Measurements from ENCODE around the gene SNTG2. TPM values are rescaled to one million over a fixed set of nuclear protein-coding genes. Genes with fewer than 3 reads are reported as not detected.

SNTG2 gene
- total and polyA plus RNA-seq, 2 donors (not counting 3 experiments of a cell fraction or from before 2014, with no cell fraction given) = not detected

- FAIRE-seq (no peak), DNase-seq (ENCODE audit: low read depth, low spot score) (no peak)
- H3K79me2 ChIP-seq (ENCODE audit: control insufficient read depth, insufficient read depth, low read length) = no peaks in the 10 kb centered on the region
- H3K9me1 ChIP-seq (replicated peaks; ENCODE audit: control insufficient read depth, extremely low read depth, insufficient read depth, low read length) = no peaks in the 10 kb centered on the region
- peaks cover 4% of the 10 kb centered on the region for H3K9me3 ChIP-seq (replicated peaks; ENCODE audit: control insufficient read depth, insufficient read depth, low read length)
- H3K4me1 ChIP-seq (ENCODE audit: control insufficient read depth, extremely low read depth, insufficient read depth, low read length) = no peaks in the 10 kb centered on the region
- dilution Hi-C loops (cut with MboI; ENCODE audit: extremely low pct_ligation_motif_present, low sequenced_read_pairs) = no loop called here
- H2AFZ ChIP-seq (ENCODE audit: low read depth, low read length) = no peak overlapping the region
- no TSS peak for BruUV-seq (replicated peaks)
- no peak overlapping the region for H3K4me3 ChIP-seq (replicated peaks in 1 of 3; ENCODE audit: insufficient read depth in 1 of 3, low read depth in 1 of 3, low read length in 3 of 3)
- H3K27ac ChIP-seq (ENCODE audit: insufficient read depth, low read depth, low read length) = no peak overlapping the region
- ChIA-PET CTCF (no interaction called here), POLR2A (no interaction called here)
- no peak overlapping the region for H3K4me2 ChIP-seq (ENCODE audit: insufficient read depth, low read length)
- no peaks in the 10 kb centered on the region for H3K36me3 ChIP-seq (ENCODE audit: control insufficient read depth in 2 of 2, extremely low read depth in 1 of 2, insufficient read depth in 2 of 2, low read length in 2 of 2)
- H3K9ac ChIP-seq (replicated peaks; ENCODE audit: extremely low read depth, insufficient read depth, low read length) = no peak overlapping the region
- H3K27me3 ChIP-seq (ENCODE audit: control insufficient read depth in 2 of 2, insufficient read depth in 2 of 2, low read length in 2 of 2) = no peaks in the 10 kb centered on the region
- H4K20me1 ChIP-seq (replicated peaks; ENCODE audit: control insufficient read depth, extremely low read depth, insufficient read depth, low read length) = no peaks in the 10 kb centered on the region
- intact Hi-C loops (cut with micrococcal nuclease) = no loop called here
- no peak for TF ChIP-seq EZH2 (IDR thresholded peaks at IDR 0.05; ENCODE audit: borderline replicate concordance, low read depth, low read length, severe bottlenecking)
- no peak for TF ChIP-seq CTCF (IDR thresholded peaks at IDR 0.05; ENCODE audit: extremely low read depth in 1 of 2, insufficient read depth in 1 of 2, low read depth in 1 of 2, low read length in 2 of 2)
- TF ChIP-seq MAX (IDR thresholded peaks at IDR 0.05; ENCODE audit: insufficient read depth, insufficient read length) = no peak
- no peak for TF ChIP-seq JUN (IDR thresholded peaks at IDR 0.05; ENCODE audit: borderline replicate concordance, insufficient read depth, insufficient read length, low read depth)
- TF ChIP-seq POLR2A (IDR thresholded peaks at IDR 0.05; ENCODE audit: low read depth, low read length) = no peak
- TF ChIP-seq FOS (IDR thresholded peaks at IDR 0.05; ENCODE audit: borderline replicate concordance, insufficient read depth, low read length) = no peak
- TF ChIP-seq GATA2 (IDR thresholded peaks at IDR 0.05; ENCODE audit: insufficient read depth, insufficient read length, low read depth, low read length) = no peak
- no peak for TF ChIP-seq POLR2AphosphoS5 (IDR thresholded peaks at IDR 0.05; ENCODE audit: insufficient read depth, low read depth, low read length)
- TF ChIP-seq MYC (IDR thresholded peaks at IDR 0.05; ENCODE audit: low read depth, low read length) = no peak
Observed at GRCh38 chr2:1282552-1282951, 331.9 kb downstream of the SNTG2 start.
